ENCODE results near the gene AMT.

The AMT gene

GRCh38 chr3:49415931-49416601 lies 6.2 kb downstream of the AMT start:
- Histone ChIP-seq H3K4me2 (ENCODE audit: insufficient read depth, low read length) (peak overlapping the region; percentile 48), H3K79me2 (ENCODE audit: insufficient read depth, low read length) (peaks cover 36% of the 10 kb centered on the region), H3K27me3 (ENCODE audit: insufficient read depth, low read length, poor library complexity) (no peaks in the 10 kb centered on the region), H3K36me3 (ENCODE audit: insufficient read depth, low read length) (peaks cover 40% of the 10 kb centered on the region), H3K4me3 (ENCODE audit: low read depth in 1 of 2, low read length in 2 of 2) (peak overlapping the region in 1 of 2 experiments; percentile 16; a peak in 1 of 4 replicates), H4K20me1 (ENCODE audit: insufficient read depth, low read length) (peaks cover 8% of the 10 kb centered on the region), H3K4me1 (ENCODE audit: insufficient read depth, low read length) (peaks cover 54% of the 10 kb centered on the region), H3K9ac (ENCODE audit: low read depth, low read length) (peak overlapping the region; percentile 30), H2AFZ (ENCODE audit: low read depth, low read length) (no peak overlapping the region), H3K27ac (ENCODE audit: low read length) (peak overlapping the region; percentile 83), H3K9me3 (ENCODE audit: insufficient read depth, low read length, severe bottlenecking) (no peaks in the 10 kb centered on the region)
- DNase-seq (peak; percentile 90), ATAC-seq (ENCODE audit: insufficient read depth, low read depth) (peak; percentile 79)
- TF ChIP-seq CTCF (IDR thresholded peaks at IDR 0.05; ENCODE audit: borderline replicate concordance, extremely low read depth, low read length, poor library complexity, severe bottlenecking) (no peak), EZH2 (IDR thresholded peaks at IDR 0.05; ENCODE audit: borderline replicate concordance, low read depth, low read length, severe bottlenecking) (no peak)

GRCh38 chr3:49414753-49415152 lies 7.5 kb downstream of the AMT start:
- DNase-seq (no peak), ATAC-seq (ENCODE audit: insufficient read depth, low read depth) (no peak)
- TF ChIP-seq CTCF (IDR thresholded peaks at IDR 0.05; ENCODE audit: borderline replicate concordance, extremely low read depth, low read length, poor library complexity, severe bottlenecking) = no peak
- no peak for TF ChIP-seq EZH2 (IDR thresholded peaks at IDR 0.05; ENCODE audit: borderline replicate concordance, low read depth, low read length, severe bottlenecking)
- H4K20me1 ChIP-seq (ENCODE audit: insufficient read depth, low read length) = peaks cover 21% of the 10 kb centered on the region
- peak overlapping the region; percentile 10; the same call in 1 of the 2 replicates for H3K4me2 ChIP-seq (ENCODE audit: insufficient read depth, low read length)
- no peak overlapping the region for H2AFZ ChIP-seq (ENCODE audit: low read depth, low read length)
- peak overlapping the region; percentile 75 for H3K27ac ChIP-seq (ENCODE audit: low read length)
- peaks cover 31% of the 10 kb centered on the region for H3K36me3 ChIP-seq (ENCODE audit: insufficient read depth, low read length)
- no peaks in the 10 kb centered on the region for H3K9me3 ChIP-seq (ENCODE audit: insufficient read depth, low read length, severe bottlenecking)
- H3K9ac ChIP-seq (ENCODE audit: low read depth, low read length) = peak overlapping the region; percentile 30
- H3K4me1 ChIP-seq (ENCODE audit: insufficient read depth, low read length) = peaks cover 64% of the 10 kb centered on the region
- peaks cover 49% of the 10 kb centered on the region for H3K79me2 ChIP-seq (ENCODE audit: insufficient read depth, low read length)
- H3K27me3 ChIP-seq (ENCODE audit: insufficient read depth, low read length, poor library complexity) = no peaks in the 10 kb centered on the region
- H3K4me3 ChIP-seq (ENCODE audit: low read depth in 1 of 2, low read length in 2 of 2) = no peak overlapping the region

GRCh38 chr3:49413338-49413734 lies 8.9 kb downstream of the AMT start:
- DNase-seq = no peak
- Histone ChIP-seq H3K36me3 (ENCODE audit: insufficient read depth, low read length) (peaks cover 25% of the 10 kb centered on the region), H3K4me3 (ENCODE audit: low read depth in 1 of 2, low read length in 2 of 2) (peak overlapping the region in 1 of 2 experiments; percentile 91; a peak in 2 of 4 replicates), H3K27ac (ENCODE audit: low read length) (peak overlapping the region; percentile 97), H2AFZ (ENCODE audit: low read depth, low read length) (no peak overlapping the region), H3K4me2 (ENCODE audit: insufficient read depth, low read length) (peak overlapping the region; percentile 85), H4K20me1 (ENCODE audit: insufficient read depth, low read length) (peaks cover 36% of the 10 kb centered on the region), H3K4me1 (ENCODE audit: insufficient read depth, low read length) (peaks cover 79% of the 10 kb centered on the region), H3K79me2 (ENCODE audit: insufficient read depth, low read length) (peaks cover 63% of the 10 kb centered on the region), H3K9me3 (ENCODE audit: insufficient read depth, low read length, severe bottlenecking) (no peaks in the 10 kb centered on the region), H3K27me3 (ENCODE audit: insufficient read depth, low read length, poor library complexity) (no peaks in the 10 kb centered on the region), H3K9ac (ENCODE audit: low read depth, low read length) (peak overlapping the region; percentile 90)
- ATAC-seq (ENCODE audit: insufficient read depth, low read depth) = no peak
- no peak for TF ChIP-seq CTCF (IDR thresholded peaks at IDR 0.05; ENCODE audit: borderline replicate concordance, extremely low read depth, low read length, poor library complexity, severe bottlenecking)
- TF ChIP-seq EZH2 (IDR thresholded peaks at IDR 0.05; ENCODE audit: borderline replicate concordance, low read depth, low read length, severe bottlenecking) = no peak
